IMR-90 (cell line): ENCODE results near the gene ATP8B3.

Source experiments
- BHLHE40 ChIP-seq: fragments of 150-350 bp; IDR thresholded peaks from 2 replicates; pipeline ENCODE4 v1.6.1; 2016; ENCODE audit warnings: mild to moderate bottlenecking, low read depth, low read length
- CEBPB ChIP-seq: IDR thresholded peaks from 2 replicates; pipeline ENCODE4 v1.6.1; 2012; ENCODE audit warnings: low read depth, low read length, improper control_type of control experiment
- CHD1 ChIP-seq: IDR thresholded peaks from 2 replicates; pipeline ENCODE4 v1.6.1; 2012; ENCODE audit warnings: low read depth, low read length, improper control_type of control experiment
- MAFK ChIP-seq: IDR thresholded peaks from 2 replicates; pipeline ENCODE4 v1.6.1; 2012; ENCODE audit warnings: low read depth, low read length, improper control_type of control experiment
- MXI1 ChIP-seq: IDR thresholded peaks from 2 replicates; pipeline ENCODE4 v1.6.1; 2012; ENCODE audit warnings: low read depth, mild to moderate bottlenecking, low read length, moderate library complexity, borderline replicate concordance
- NFE2L2 ChIP-seq: fragments of 150-350 bp; IDR thresholded peaks from 2 replicates; pipeline ENCODE4 v1.6.1; 2016; ENCODE audit warnings: low read depth, mild to moderate bottlenecking, low read length
- POLR2A ChIP-seq: IDR thresholded peaks from 2 replicates; pipeline ENCODE4 v1.6.1; 2012; ENCODE audit warnings: mild to moderate bottlenecking, low read depth, low read length
- RAD21 ChIP-seq: IDR thresholded peaks from 2 replicates; pipeline ENCODE4 v1.6.1; 2012; ENCODE audit warnings: low read length, improper control_type of control experiment
- RCOR1 ChIP-seq: IDR thresholded peaks from 2 replicates; pipeline ENCODE4 v1.6.1; 2012; ENCODE audit warnings: mild to moderate bottlenecking, low read length, improper control_type of control experiment; ENCODE audit not compliant: insufficient replicate concordance
- RFX5 ChIP-seq: IDR thresholded peaks from 2 replicates; pipeline ENCODE4 v1.8.0; 2012; ENCODE audit warnings: low read depth, mild to moderate bottlenecking, low read length, moderate library complexity
- SMC3 ChIP-seq: fragments of 150-350 bp; IDR thresholded peaks from 2 replicates; pipeline ENCODE4 v1.6.1; 2016; ENCODE audit warnings: low read depth, mild to moderate bottlenecking, antibody characterized with exemption, low read length, moderate library complexity
- TF ChIP-seq, protein P1 (sequence below): fragments of 150-350 bp; IDR thresholded peaks from 2 replicates; pipeline ENCODE4 v1.6.1; 2017; ENCODE audit warnings: mild to moderate bottlenecking, antibody characterized with exemption, low read length, low read depth
- TF ChIP-seq, protein P2 (sequence below): conservative IDR thresholded peaks from 2 replicates; pipeline ENCODE4 v1.5.1; 2012; ENCODE audit warnings: mild to moderate bottlenecking, low read depth, low read length, improper control_type of control experiment

DNA sequence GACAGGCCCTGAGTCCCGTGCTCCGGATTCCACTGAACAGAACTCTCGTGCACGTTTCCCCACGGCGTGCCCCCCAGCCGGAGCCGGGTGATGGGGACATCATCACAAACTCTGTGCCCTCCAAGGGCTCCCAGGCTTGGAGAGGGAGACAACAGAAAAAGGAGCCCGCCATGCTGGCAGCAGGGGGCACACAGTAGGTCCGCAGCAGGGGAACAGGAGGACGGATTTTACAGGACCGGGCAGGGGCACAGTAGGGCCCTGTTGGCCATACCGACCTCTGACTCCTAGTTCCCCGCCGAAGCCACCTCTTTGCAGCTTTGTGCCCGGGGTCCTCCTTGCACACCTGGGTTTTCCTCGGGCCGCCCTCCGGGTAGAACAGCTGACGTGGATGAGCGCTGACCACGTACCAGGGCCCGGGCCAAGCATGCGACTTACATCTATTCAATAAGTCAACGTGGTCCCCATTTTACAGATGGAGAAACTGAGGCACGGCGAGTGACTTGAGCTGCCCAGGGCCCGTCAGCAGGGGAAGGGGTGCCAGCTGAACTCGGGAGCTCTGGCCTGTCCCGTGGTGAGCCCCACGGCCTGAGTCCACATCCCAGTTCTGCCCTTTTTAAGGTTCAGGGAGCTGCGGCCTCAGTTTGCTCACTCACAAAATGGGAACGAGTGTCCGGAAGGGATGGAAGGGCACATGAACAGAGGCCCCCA is 68.9 kb downstream of the ATP8B3 start:
- TF ChIP-seq BHLHE40 (no peak), POLR2A (no peak), RCOR1 (no peak), RFX5 (no peak), CEBPB (no peak), MAFK (no peak), RAD21 (no peak), NFE2L2 (no peak), MXI1 (no peak), CHD1 (no peak), SMC3 (no peak)
- TF ChIP-seq, protein P1, sequence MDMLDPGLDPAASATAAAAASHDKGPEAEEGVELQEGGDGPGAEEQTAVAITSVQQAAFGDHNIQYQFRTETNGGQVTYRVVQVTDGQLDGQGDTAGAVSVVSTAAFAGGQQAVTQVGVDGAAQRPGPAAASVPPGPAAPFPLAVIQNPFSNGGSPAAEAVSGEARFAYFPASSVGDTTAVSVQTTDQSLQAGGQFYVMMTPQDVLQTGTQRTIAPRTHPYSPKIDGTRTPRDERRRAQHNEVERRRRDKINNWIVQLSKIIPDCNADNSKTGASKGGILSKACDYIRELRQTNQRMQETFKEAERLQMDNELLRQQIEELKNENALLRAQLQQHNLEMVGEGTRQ = no peak
- TF ChIP-seq, protein P2, sequence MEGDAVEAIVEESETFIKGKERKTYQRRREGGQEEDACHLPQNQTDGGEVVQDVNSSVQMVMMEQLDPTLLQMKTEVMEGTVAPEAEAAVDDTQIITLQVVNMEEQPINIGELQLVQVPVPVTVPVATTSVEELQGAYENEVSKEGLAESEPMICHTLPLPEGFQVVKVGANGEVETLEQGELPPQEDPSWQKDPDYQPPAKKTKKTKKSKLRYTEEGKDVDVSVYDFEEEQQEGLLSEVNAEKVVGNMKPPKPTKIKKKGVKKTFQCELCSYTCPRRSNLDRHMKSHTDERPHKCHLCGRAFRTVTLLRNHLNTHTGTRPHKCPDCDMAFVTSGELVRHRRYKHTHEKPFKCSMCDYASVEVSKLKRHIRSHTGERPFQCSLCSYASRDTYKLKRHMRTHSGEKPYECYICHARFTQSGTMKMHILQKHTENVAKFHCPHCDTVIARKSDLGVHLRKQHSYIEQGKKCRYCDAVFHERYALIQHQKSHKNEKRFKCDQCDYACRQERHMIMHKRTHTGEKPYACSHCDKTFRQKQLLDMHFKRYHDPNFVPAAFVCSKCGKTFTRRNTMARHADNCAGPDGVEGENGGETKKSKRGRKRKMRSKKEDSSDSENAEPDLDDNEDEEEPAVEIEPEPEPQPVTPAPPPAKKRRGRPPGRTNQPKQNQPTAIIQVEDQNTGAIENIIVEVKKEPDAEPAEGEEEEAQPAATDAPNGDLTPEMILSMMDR = no peak
